Neuronal stem cell (in vitro differentiated cells): ENCODE results near the gene CTRB1.

Experiments
- DNase-seq: peaks from one replicate; pipeline ENCODE4 v3.0.0-alpha.2; 2013; ENCODE audit warnings: low spot score
- H2AFZ ChIP-seq: one replicate; pipeline ENCODE4 v1.6.1; 2013; ENCODE audit warnings: mild to moderate bottlenecking, low read length, inconsistent platforms
- H2AK5ac ChIP-seq: 2 replicates; pipeline ENCODE4 v1.6.1; 2013; ENCODE audit warnings: low read depth, mild to moderate bottlenecking, inconsistent platforms, low read length, moderate library complexity, mixed read lengths
- H2BK120ac ChIP-seq: 2 replicates; pipeline ENCODE4 v1.6.1; 2013; ENCODE audit warnings: low read depth, mild to moderate bottlenecking, inconsistent platforms, low read length, moderate library complexity, mixed read lengths
- H2BK12ac ChIP-seq: one replicate; pipeline ENCODE4 v1.6.1; 2013; ENCODE audit warnings: low read length, inconsistent platforms
- H2BK15ac ChIP-seq: 2 replicates; pipeline ENCODE4 v1.6.1; 2013; ENCODE audit warnings: mild to moderate bottlenecking, low read length, inconsistent platforms, mixed read lengths
- H2BK5ac ChIP-seq: one replicate; pipeline ENCODE4 v1.6.1; 2013; ENCODE audit warnings: inconsistent platforms, mild to moderate bottlenecking, low read length, moderate library complexity
- H3K14ac ChIP-seq: one replicate; pipeline ENCODE4 v1.6.1; 2013; ENCODE audit warnings: low read length, inconsistent platforms
- H3K18ac ChIP-seq: 2 replicates; pipeline ENCODE4 v1.6.1; 2013; ENCODE audit warnings: low read length, inconsistent platforms
- H3K23ac ChIP-seq: 2 replicates; pipeline ENCODE4 v1.6.1; 2013; ENCODE audit warnings: low read depth, mild to moderate bottlenecking, mixed read lengths, low read length, inconsistent platforms; ENCODE audit not compliant: poor library complexity
- H3K27ac ChIP-seq: replicated peaks from 3 replicates; pipeline ENCODE4 v1.5.1; 2013; ENCODE audit warnings: low read length, inconsistent platforms
- H3K27me3 ChIP-seq, 3 experiments: 2 replicates each; pipeline ENCODE4 v1.6.1; 2013; ENCODE audit warnings: low read length in 3 of 3, mild to moderate bottlenecking in 2 of 3, inconsistent platforms in 1 of 3, low read depth in 1 of 3, mixed read lengths in 1 of 3, moderate library complexity in 1 of 3; ENCODE audit not compliant: control insufficient read depth in 3 of 3, insufficient read depth in 3 of 3
- H3K36me3 ChIP-seq, 2 donors: replicated peaks in 1 of 2; 2 replicates each; pipeline ENCODE4 v1.6.1; 2013; ENCODE audit warnings: low read length in 2 of 2; ENCODE audit not compliant: control insufficient read depth in 2 of 2, insufficient read depth in 2 of 2
- H3K4ac ChIP-seq: 2 replicates; pipeline ENCODE4 v1.6.1; 2013; ENCODE audit warnings: inconsistent platforms, mild to moderate bottlenecking, low read length, moderate library complexity
- H3K4me1 ChIP-seq, 2 donors: 1 replicate in 1 of 2; 2 replicates in 1 of 2; pipeline ENCODE4 v1.6.1; 2013; ENCODE audit warnings: low read length in 2 of 2, low read depth in 1 of 2; ENCODE audit not compliant: control insufficient read depth in 2 of 2, insufficient read depth in 1 of 2
- H3K4me2 ChIP-seq: one replicate; pipeline ENCODE4 v1.6.1; 2013; ENCODE audit warnings: mild to moderate bottlenecking, low read length, inconsistent platforms; ENCODE audit not compliant: insufficient read depth, poor library complexity, severe bottlenecking
- H3K4me3 ChIP-seq, 2 donors: 2 replicates each; pipeline ENCODE4 v1.5.1; 2013; ENCODE audit warnings: low read length in 2 of 2, mild to moderate bottlenecking in 2 of 2, inconsistent platforms in 1 of 2, moderate library complexity in 1 of 2
- H3K79me1 ChIP-seq: one replicate; pipeline ENCODE4 v1.6.1; 2013; ENCODE audit warnings: low read depth, mild to moderate bottlenecking, inconsistent platforms, low read length, moderate library complexity
- H3K9ac ChIP-seq: one replicate; pipeline ENCODE4 v1.6.1; 2013; ENCODE audit warnings: mild to moderate bottlenecking, low read depth, low read length, inconsistent platforms; ENCODE audit not compliant: poor library complexity
- H3K9me3 ChIP-seq, 2 donors: replicated peaks in 1 of 2; 2 replicates each; pipeline versions ENCODE3 to v1.6.1; 2013; ENCODE audit warnings: low read length in 2 of 2, mild to moderate bottlenecking in 2 of 2, inconsistent platforms in 1 of 2, low read depth in 1 of 2, mixed read lengths in 1 of 2, moderate library complexity in 1 of 2; ENCODE audit not compliant: control insufficient read depth in 2 of 2, insufficient read depth in 1 of 2
- H4K8ac ChIP-seq: one replicate; pipeline ENCODE4 v1.6.1; 2013; ENCODE audit warnings: low read depth, mild to moderate bottlenecking, inconsistent platforms, low read length, moderate library complexity
- H4K91ac ChIP-seq: one replicate; pipeline ENCODE4 v1.6.1; 2013; ENCODE audit warnings: low read length, low read depth, mild to moderate bottlenecking, inconsistent platforms; ENCODE audit not compliant: poor library complexity
- WGBS, 2 donors: extraction: QIAGEN DNeasy Blood & Tissue Kit; methylation state at CpG; one replicate each; pipeline ENCODE4 v1.1.7; 2013; ENCODE audit warnings: missing lambda C conversion rate in 2 of 2, mixed read lengths in 1 of 2; ENCODE audit not compliant: insufficient read length in 2 of 2, insufficient replicate concordance in 1 of 2; ENCODE audit errors: extremely low coverage in 2 of 2; 5-methylcytosine and 5-hydroxymethylcytosine counted together

The CTRB1 gene

GRCh38 chr16:75257886-75258806 lies 39.4 kb downstream of the CTRB1 start:
- Histone ChIP-seq H2AFZ (no peak overlapping the region), H3K4me2 (no peak overlapping the region), H2AK5ac (peak overlapping the region; percentile 66), H3K4me1 (peaks cover 41 to 59% of the 10 kb centered on the region in 2 donors), H3K18ac (peak overlapping the region; percentile 11), H2BK120ac (no peak overlapping the region), H2BK15ac (no peak overlapping the region), H4K91ac (no peak overlapping the region), H3K14ac (no peak overlapping the region), H3K4me3 (no peak overlapping the region), H3K36me3 (peaks cover 2 to 35% of the 10 kb centered on the region in 2 donors), H2BK5ac (no peak overlapping the region), H3K27ac (no peak overlapping the region), H3K9ac (no peak overlapping the region), H3K4ac (no peak overlapping the region), H2BK12ac (no peak overlapping the region), H3K27me3 (no peaks in the 10 kb centered on the region), H4K8ac (no peak overlapping the region), H3K79me1 (peaks cover 35% of the 10 kb centered on the region), H3K23ac (no peak overlapping the region), H3K9me3 (no peaks in the 10 kb centered on the region)
- no peak for DNase-seq
- no CpG with 5 or more reads among the region's 21 CpGs for WGBS, 2 donors

- no peak overlapping the region for H3K14ac ChIP-seq
- no peak overlapping the region for H3K4me3 ChIP-seq
- no peak overlapping the region for H3K27ac ChIP-seq
- no peak overlapping the region for H4K91ac ChIP-seq
- peaks cover 2 to 41% of the 10 kb centered on the region in 2 donors for H3K36me3 ChIP-seq
- no peaks in the 10 kb centered on the region for H3K9me3 ChIP-seq
- H3K4ac ChIP-seq: no peak overlapping the region
- DNase-seq: no peak
- no peak overlapping the region for H3K23ac ChIP-seq
- no peak overlapping the region for H2BK15ac ChIP-seq
- peak overlapping the region; percentile 11 for H3K18ac ChIP-seq
- peaks cover 38 to 59% of the 10 kb centered on the region in 2 donors for H3K4me1 ChIP-seq
- no CpG with 5 or more reads among the region's 6 CpGs for WGBS, 2 donors
- H2BK12ac ChIP-seq: no peak overlapping the region
- H3K4me2 ChIP-seq: no peak overlapping the region
- no peak overlapping the region for H2BK120ac ChIP-seq
- H2AFZ ChIP-seq: no peak overlapping the region
- H2AK5ac ChIP-seq: no peak overlapping the region
- H4K8ac ChIP-seq: no peak overlapping the region
- no peak overlapping the region for H2BK5ac ChIP-seq
- no peaks in the 10 kb centered on the region for H3K27me3 ChIP-seq
- peaks cover 40% of the 10 kb centered on the region for H3K79me1 ChIP-seq
- H3K9ac ChIP-seq: no peak overlapping the region
Observed at GRCh38 chr16:75258807-75259141, 40.0 kb downstream of the CTRB1 start.

GRCh38 chr16:75260851-75261589 lies 42.2 kb downstream of the CTRB1 start:
- H3K4me2 ChIP-seq: no peak overlapping the region
- H3K9me3 ChIP-seq: no peaks in the 10 kb centered on the region
- peak overlapping the region; percentile 38 for H3K18ac ChIP-seq
- H3K14ac ChIP-seq: no peak overlapping the region
- H2BK12ac ChIP-seq: peak overlapping the region; percentile 58
- H4K8ac ChIP-seq: no peak overlapping the region
- peaks cover 46% of the 10 kb centered on the region for H3K79me1 ChIP-seq
- peak overlapping the region in 1 of 2 donors; percentile 12 for H3K4me3 ChIP-seq
- H3K36me3 ChIP-seq: peaks cover 2 to 48% of the 10 kb centered on the region in 2 donors
- H3K4me1 ChIP-seq: peaks cover 29 to 55% of the 10 kb centered on the region in 2 donors
- no peak overlapping the region for H3K27ac ChIP-seq
- WGBS, 2 donors: no CpG with 5 or more reads among the region's 10 CpGs
- H2AK5ac ChIP-seq: peak overlapping the region; percentile 75
- DNase-seq: no peak
- no peak overlapping the region for H4K91ac ChIP-seq
- peak overlapping the region; percentile 55 for H3K23ac ChIP-seq
- no peak overlapping the region for H3K4ac ChIP-seq
- H3K27me3 ChIP-seq: no peaks in the 10 kb centered on the region
- no peak overlapping the region for H2BK120ac ChIP-seq
- H2BK5ac ChIP-seq: no peak overlapping the region
- H2AFZ ChIP-seq: no peak overlapping the region
- peak overlapping the region; percentile 60 for H3K9ac ChIP-seq
- no peak overlapping the region for H2BK15ac ChIP-seq

- Histone ChIP-seq H2BK120ac (no peak overlapping the region), H3K4me3 (peak overlapping the region in 1 of 2 donors; percentile 12), H3K27ac (no peak overlapping the region), H3K23ac (peak overlapping the region; percentile 55), H3K4me1 (peaks cover 28 to 54% of the 10 kb centered on the region in 2 donors), H2BK15ac (no peak overlapping the region), H3K9ac (peak overlapping the region; percentile 60), H3K9me3 (no peaks in the 10 kb centered on the region), H4K91ac (no peak overlapping the region), H3K36me3 (peaks cover 2 to 48% of the 10 kb centered on the region in 2 donors), H2AK5ac (peak overlapping the region; percentile 75), H3K4me2 (no peak overlapping the region), H2BK5ac (no peak overlapping the region), H2AFZ (no peak overlapping the region), H3K4ac (no peak overlapping the region), H3K27me3 (no peaks in the 10 kb centered on the region), H3K18ac (peak overlapping the region; percentile 38), H3K14ac (no peak overlapping the region), H4K8ac (no peak overlapping the region), H3K79me1 (peaks cover 45% of the 10 kb centered on the region), H2BK12ac (peak overlapping the region; percentile 58)
- no peak for DNase-seq
- WGBS, 2 donors: no CpG with 5 or more reads among the region's 3 CpGs
Observed at GRCh38 chr16:75261590-75262078, 42.8 kb downstream of the CTRB1 start.
